Measurements from ENCODE around the gene ST6GALNAC2. TPM values are rescaled to one million over a fixed set of nuclear protein-coding genes. Genes with fewer than 3 reads are reported as not detected.

Gene ST6GALNAC2
- total RNA-seq, 2 experiments from 2014 or later: not detected

- TF ChIP-seq, protein P1, sequence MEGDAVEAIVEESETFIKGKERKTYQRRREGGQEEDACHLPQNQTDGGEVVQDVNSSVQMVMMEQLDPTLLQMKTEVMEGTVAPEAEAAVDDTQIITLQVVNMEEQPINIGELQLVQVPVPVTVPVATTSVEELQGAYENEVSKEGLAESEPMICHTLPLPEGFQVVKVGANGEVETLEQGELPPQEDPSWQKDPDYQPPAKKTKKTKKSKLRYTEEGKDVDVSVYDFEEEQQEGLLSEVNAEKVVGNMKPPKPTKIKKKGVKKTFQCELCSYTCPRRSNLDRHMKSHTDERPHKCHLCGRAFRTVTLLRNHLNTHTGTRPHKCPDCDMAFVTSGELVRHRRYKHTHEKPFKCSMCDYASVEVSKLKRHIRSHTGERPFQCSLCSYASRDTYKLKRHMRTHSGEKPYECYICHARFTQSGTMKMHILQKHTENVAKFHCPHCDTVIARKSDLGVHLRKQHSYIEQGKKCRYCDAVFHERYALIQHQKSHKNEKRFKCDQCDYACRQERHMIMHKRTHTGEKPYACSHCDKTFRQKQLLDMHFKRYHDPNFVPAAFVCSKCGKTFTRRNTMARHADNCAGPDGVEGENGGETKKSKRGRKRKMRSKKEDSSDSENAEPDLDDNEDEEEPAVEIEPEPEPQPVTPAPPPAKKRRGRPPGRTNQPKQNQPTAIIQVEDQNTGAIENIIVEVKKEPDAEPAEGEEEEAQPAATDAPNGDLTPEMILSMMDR (IDR thresholded peaks at IDR 0.05): no peak
- ChIA-PET CTCF (interaction anchor here (0.6 to 3.7 kb wide), 6 partner anchors 8 to 140 kb away, joined by 3 to 19 read pairs (median 4); no protein-coding TSS in a partner anchor), POLR2A (interaction anchor here (0.9 to 1.0 kb wide), 2 partner anchors 17 to 19 kb away, joined by 3 to 4 read pairs; no protein-coding TSS in a partner anchor)
- intact Hi-C loops (cut with micrococcal nuclease): no loop called here
- H3K27ac Mint-ChIP-seq: no peak overlapping the region
- no peaks in the 10 kb centered on the region for H3K9me3 Mint-ChIP-seq
- peaks cover 8% of the 10 kb centered on the region for H3K4me1 Mint-ChIP-seq (ENCODE audit: low read depth)
- no peaks in the 10 kb centered on the region for H3K36me3 Mint-ChIP-seq (ENCODE audit: low read depth)
- ATAC-seq: peak; percentile 84
- H3K27me3 Mint-ChIP-seq: peaks cover 26% of the 10 kb centered on the region
- DNase-seq: peak; percentile 50
- no peak overlapping the region for H3K4me3 Mint-ChIP-seq
These were observed 45.0 kb downstream of the ST6GALNAC2 start for GRCh38 chr17:76540381-76541300.

- H3K9me3 Mint-ChIP-seq: no peaks in the 10 kb centered on the region
- H3K27ac Mint-ChIP-seq: no peak within 1 kb of the TSS
- ChIA-PET CTCF (interaction anchor here (0.6 to 3.7 kb wide), 6 partner anchors 9 to 141 kb away, joined by 3 to 19 read pairs (median 4); no protein-coding TSS in a partner anchor), POLR2A (interaction anchor here (0.9 to 1.2 kb wide), 2 partner anchors 17 to 25 kb away, joined by 3 to 4 read pairs; no protein-coding TSS in a partner anchor)
- no peaks in the 10 kb centered on the region for H3K36me3 Mint-ChIP-seq (ENCODE audit: low read depth)
- no peak for DNase-seq
- TF ChIP-seq, protein P1 (IDR thresholded peaks at IDR 0.05): no peak
- peaks cover 8% of the 10 kb centered on the region for H3K4me1 Mint-ChIP-seq (ENCODE audit: low read depth)
- ATAC-seq: no peak
- intact Hi-C loops (cut with micrococcal nuclease): no loop called here
- peaks cover 26% of the 10 kb centered on the region for H3K27me3 Mint-ChIP-seq
- no peak within 1 kb of the TSS for H3K4me3 Mint-ChIP-seq
These were observed 45.9 kb downstream of the ST6GALNAC2 start, which contains the start of gene PRCD for GRCh38 chr17:76539631-76540271. PRCD (plus strand) TSS chr17:76540044; CDS start chr17:76540142, 98 bp downstream.

DNA sequence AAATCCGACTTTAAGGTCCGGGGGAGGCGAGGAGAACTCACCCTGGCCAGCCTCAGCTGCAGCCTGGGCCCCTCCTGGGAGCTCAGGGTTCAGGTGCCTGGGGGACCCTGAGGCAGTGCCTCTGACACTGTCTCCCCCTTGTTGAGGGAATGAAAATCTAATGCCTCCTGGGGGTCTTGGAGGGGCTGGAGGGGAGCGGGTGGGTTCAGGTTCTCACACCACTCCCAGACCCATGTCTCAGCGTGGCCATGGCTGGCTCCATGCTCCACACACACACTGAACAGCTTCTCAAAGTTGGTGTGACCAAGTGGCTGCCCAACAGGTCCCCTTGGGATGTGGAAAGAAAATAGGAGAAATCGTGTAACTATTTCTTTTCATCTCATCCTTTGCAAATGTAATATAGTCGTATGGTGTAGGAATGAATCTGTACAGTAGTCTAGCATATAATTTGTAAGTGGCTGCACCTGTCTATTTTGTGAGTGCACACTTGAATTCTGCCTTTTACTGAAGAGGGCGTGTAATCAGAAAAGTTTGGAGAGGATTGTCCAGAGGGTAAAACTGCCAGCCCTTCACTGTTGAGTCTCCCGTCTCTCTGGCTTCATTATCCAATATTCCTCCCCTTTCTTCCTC is 46.6 kb downstream of the ST6GALNAC2 start:
- H3K4me1 Mint-ChIP-seq (ENCODE audit: low read depth): peaks cover 8% of the 10 kb centered on the region
- ChIA-PET POLR2A (interaction anchor here (0.8 to 1.2 kb wide), 2 partner anchors 25 to 28 kb away, joined by 3 read pairs; no protein-coding TSS in a partner anchor), CTCF (interaction anchor here (1.0 to 3.7 kb wide), 4 partner anchors 16 to 85 kb away, joined by 3 to 19 read pairs (median 6); no protein-coding TSS in a partner anchor)
- H3K27ac Mint-ChIP-seq: no peak overlapping the region
- H3K4me3 Mint-ChIP-seq: no peak overlapping the region
- TF ChIP-seq, protein P1 (IDR thresholded peaks at IDR 0.05): no peak
- H3K36me3 Mint-ChIP-seq (ENCODE audit: low read depth): no peaks in the 10 kb centered on the region
- no peaks in the 10 kb centered on the region for H3K9me3 Mint-ChIP-seq
- DNase-seq (no peak), ATAC-seq (no peak)
- peaks cover 24% of the 10 kb centered on the region for H3K27me3 Mint-ChIP-seq
- intact Hi-C loops (cut with micrococcal nuclease): no loop called here

DNA sequence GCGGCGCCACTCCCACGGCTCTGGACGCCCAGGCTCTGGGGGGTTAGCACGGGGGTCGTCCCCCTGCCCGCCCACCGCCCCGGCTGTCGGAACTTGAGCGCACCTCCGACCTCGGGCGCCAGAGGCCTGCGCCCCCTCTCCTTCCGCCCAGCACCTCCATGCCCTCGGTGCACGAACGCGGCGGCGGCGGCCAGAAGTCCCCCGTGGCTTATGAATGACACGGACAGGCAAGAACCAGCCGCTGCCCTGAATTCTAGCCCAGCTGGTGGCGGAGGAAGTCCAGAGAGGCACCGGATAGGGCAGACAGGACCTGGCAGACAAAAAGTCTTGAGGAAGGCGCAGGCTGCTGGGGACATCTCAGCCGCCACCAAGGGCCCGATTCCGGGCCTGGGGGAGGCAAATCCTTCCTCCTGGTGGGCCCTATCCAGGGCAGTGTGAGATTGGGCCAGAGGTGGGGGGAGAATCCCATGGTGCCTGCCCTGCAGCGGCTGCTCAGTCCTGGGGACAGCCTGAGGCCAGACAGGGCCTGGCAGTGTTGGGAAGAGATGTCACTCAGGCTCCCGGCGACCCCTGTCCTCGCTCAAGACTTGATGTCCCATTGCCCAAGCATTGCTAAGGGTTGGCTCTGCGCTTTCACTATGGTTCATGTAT is 47.3 kb downstream of the ST6GALNAC2 start:
- H3K36me3 Mint-ChIP-seq (ENCODE audit: low read depth): no peaks in the 10 kb centered on the region
- ChIA-PET CTCF (interaction anchor here (1.0 to 3.7 kb wide), 3 partner anchors 15 to 48 kb away, joined by 3 to 19 read pairs (median 4); no protein-coding TSS in a partner anchor), POLR2A (interaction anchor here (0.8 to 1.2 kb wide), 2 partner anchors 26 to 29 kb away, joined by 3 read pairs; no protein-coding TSS in a partner anchor)
- no peaks in the 10 kb centered on the region for H3K9me3 Mint-ChIP-seq
- H3K27me3 Mint-ChIP-seq: peaks cover 24% of the 10 kb centered on the region
- H3K27ac Mint-ChIP-seq: no peak overlapping the region
- peaks cover 8% of the 10 kb centered on the region for H3K4me1 Mint-ChIP-seq (ENCODE audit: low read depth)
- H3K4me3 Mint-ChIP-seq: no peak overlapping the region
- TF ChIP-seq, protein P1 (IDR thresholded peaks at IDR 0.05): no peak
- no peak for ATAC-seq
- DNase-seq: no peak
- intact Hi-C loops (cut with micrococcal nuclease): no loop called here

Measured in activated CD8-positive, alpha-beta T cell treated with anti-CD3 and anti-CD28 coated beads for 36 hours (primary cell).